Middle frontal gyrus (tissue), 1 donor: ENCODE measurements around the gene NKIRAS2.
A peak's percentile ranks its signal among the peaks of the same experiment; 100 is the strongest.

Experiments used
- DNase-seq: peaks from one replicate; pipeline ENCODE4 v3.0.0-alpha.2; 2015; ENCODE audit warnings: low spot score; ENCODE audit errors: extremely low spot score

NKIRAS2 gene

DNA sequence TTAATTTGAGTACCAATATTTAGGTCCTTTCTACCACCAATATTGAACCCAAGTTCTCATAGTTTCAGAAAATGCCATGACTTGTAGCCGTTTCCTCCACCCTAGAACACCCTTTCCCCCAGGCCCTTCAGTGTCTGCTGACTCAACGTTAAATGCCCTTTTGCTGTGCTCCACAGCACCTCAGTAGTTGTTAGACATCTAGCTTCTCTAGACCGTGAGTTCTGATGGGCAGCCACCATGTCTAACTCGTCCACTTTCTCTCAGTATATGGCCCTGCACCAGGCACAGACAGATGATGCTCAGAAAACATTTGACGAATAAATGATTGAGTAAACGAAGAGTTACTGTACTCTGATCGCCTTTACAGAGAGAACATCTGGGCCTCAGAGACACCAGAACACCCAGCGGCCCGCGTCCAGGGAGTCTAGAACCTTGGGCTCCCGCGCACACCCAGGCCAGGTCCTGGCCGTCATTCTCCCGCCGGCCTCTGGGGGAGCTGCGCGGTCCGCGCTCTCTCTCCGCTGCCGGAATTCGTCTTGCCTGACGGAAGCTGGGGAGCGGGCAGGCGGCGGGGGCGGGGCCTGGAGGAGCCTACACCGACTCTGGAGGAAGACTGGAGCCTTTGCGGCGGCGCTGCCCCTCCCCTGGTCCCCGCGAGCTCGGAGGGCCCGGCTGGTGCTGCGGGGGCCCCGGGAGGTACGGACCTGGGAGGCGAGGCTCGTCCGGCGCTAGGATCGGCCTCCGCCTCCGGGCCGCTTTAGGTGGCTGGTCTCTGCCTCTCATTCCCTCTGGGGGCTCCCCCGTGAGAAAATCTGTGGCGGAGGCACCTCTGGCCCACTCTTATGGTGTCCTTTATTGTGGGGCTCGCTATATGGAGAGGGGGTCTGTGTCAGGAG, at the start of gene NKIRAS2:
TSS of gene NKIRAS2 (plus strand) at position 582 of the 896 bp plus-strand sequence. CDS start 1,488 bp downstream, outside the sequence.
- DNase-seq = peak; percentile 80

DNA sequence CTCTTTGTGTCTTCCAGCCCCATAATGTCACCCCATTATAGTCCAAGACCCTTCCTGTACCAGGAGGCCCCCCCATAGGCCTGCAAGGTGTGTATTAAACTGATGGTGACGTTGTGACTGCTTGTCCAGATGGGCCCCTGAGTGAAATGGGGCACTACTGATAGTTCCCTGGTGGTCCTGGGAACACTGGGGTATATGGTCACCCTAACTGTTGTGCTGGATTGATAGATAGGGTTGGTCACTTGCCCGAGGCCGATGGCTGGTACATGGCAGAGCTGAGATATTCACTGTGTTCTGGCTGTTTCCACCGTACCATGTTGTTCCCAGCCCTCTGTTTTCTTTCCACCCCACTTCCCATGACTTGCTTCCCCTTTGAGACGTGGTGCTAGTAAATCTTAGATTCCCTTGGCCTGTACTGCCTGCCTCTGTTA, 49.0 kb upstream of the NKIRAS2 start:
- no peak for DNase-seq

DNA sequence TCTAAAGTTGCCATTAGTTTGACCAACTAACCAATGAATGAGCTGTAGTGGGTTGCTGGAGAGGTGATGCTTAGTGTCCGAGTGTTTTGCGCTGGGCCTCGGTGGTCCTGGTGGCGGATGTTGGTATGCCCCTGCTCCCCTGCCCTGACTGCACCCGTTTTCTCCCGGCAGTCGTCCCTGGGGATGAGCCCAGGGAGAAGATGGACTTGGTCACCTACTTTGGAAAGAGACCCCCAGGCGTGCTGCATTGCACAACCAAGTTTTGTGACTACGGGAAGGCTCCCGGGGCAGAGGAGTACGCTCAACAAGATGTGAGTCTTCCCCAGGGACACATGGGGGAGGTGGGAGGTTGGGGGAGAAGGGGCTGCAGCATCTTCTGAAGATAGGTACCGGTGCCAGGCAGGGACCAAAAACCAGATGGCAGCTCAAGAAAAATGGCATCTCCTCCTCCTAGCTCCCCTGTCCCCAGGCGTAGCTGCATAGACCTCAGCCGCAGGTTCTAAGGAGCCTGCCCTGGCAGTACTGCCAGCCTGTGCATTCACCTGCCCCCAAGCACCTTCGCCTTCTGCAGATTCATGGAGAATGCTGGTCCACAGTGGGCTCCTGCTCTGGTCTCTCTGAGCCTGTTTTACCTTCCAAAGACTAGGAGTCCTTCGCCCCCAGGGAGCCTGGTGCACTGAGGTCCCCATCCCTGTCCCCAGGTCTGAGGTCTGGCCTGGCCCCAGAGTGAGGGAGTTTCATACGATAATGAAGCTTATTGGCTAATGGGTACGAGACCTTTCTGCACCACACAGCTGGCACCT, 48.0 kb upstream of the NKIRAS2 start:
- DNase-seq = no peak

DNA sequence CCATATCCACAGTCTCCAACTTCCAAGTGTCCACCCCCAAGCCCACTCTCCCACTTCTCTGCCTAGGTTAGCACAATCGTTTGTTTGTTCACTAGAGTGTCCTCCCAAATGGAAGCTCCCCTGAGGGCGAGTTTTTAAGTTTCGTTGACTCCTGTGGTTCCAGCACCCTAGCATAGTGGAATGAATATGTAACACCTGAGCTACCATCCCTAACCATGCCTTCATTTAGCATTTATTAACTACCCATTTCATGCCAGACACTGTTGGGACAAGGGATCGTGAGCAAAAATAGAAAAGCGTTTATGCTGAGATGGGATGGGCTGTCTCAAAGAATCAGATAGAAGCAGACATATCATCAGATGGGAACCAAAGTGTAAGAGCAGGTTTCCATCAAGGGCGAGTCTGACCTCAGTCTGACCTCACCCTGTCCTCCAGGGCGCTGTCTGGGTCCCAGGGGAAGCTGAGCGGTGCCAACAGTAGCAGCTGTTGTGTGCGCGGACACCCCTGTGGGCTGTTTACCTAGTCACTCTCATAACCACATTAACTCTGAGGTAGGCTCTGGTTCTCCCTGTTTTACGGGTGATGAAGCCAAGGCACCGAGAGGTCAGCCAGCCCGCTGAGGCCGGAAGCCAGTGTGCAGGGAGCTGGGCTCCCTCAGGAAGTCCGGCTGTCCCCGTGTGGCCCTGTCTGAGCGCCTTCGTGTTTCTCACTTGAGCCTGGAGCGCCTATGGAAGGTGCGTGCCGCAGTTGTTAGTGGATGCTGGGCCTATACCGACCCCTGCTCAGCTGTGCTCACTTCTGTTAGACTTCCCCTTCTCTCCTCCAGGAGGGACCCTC, 47.1 kb upstream of the NKIRAS2 start:
- no peak for DNase-seq

DNA sequence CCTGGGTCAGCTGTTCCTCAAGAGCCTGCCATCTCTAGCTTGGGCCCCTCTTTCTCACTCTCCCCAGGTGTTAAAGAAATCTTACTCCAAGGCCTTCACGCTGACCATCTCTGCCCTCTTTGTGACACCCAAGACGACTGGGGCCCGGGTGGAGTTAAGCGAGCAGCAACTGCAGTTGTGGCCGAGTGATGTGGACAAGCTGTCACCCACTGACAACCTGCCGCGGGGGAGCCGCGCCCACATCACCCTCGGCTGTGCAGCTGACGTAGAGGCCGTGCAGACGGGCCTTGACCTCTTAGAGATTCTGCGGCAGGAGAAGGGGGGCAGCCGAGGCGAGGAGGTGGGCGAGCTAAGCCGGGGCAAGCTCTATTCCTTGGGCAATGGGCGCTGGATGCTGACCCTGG, 46.5 kb upstream of the NKIRAS2 start:
- DNase-seq = no peak

DNA sequence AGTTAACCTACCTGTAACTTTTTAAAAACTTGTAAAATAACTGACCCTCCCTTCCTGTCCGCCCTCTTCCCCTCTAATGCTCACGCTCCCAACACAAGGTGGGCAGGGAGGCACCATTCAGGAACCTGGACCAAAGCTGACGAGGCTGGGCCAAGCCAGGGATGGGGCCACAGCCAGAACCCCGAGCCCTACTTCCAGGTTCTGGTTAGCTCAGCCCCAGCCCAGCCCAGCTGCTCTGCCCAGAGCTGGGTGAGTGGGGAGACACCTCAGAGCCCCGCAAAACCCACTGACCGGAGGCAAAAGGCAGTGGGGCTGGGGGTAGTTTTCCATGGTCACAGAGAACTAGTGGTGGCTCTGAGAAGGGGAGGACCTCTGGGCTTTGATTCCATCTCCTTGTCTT, 45.9 kb upstream of the NKIRAS2 start:
- DNase-seq = no peak

DNA sequence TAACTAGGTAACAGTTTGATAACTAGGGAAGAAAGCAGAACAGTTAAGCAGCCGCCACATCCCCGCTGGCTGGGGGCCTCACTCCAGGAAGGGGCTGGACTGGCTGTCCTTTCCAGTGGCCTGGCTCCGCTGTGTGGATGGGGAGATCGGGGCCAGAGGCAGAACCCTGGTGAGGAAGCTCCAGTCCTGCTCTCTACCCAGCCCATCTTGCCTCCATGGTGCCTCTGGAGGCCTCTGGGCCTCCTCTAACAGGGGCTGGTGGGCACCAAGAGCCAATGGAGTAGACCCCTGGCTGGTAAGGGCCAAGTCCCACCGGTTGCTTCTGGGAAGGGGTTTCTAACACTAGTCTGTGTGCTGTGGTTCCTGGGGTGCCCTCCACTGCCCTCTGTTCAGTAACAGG, 45.2 kb upstream of the NKIRAS2 start:
- no peak for DNase-seq

DNA sequence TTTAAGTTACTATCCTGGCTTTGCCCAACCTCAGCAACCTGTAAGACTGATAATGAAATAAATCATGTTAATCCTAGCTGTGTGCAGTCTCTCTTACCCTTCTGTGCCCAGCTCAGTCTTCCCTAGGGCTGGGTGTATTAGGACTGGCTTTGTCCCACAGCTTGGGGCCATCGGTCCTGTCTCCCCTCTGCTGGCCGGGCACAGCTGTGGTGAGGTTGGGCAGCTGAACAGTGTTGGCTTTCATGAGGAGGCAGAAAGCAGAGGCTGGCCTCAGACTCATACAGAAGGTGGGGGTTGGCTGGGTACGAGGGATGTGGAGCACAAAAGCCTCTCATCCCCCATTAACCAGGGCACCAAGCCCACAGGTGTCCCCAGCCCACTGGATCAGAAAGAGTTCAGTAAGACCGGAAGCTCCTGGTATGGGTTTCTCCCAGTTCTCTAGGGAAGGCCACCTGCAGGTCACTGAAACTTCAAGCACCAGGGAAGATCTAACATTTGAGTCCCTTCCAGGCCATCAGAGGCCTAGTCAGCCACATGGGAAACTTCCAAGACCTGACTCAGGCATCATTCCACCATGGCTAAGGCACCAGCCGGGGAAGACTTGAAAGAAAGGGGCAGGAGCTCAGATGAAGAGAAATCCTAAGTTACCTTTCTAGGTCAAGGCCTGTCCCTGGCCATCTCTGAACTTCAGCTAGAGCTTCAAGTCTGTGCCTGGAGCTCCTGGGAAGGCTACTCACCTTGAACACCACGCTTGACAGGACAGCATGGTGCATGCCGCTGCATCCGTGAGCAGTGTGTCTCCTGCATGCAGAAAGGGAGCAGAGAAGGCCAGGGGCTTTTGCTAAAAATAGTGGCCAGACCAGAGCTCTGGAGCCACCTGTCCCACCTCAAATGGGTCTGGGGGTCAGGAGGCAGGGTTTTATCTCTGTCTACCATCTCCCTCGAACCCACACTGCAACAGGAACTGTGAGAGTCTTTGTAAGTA, 44.5 kb upstream of the NKIRAS2 start:
- DNase-seq = no peak

DNA sequence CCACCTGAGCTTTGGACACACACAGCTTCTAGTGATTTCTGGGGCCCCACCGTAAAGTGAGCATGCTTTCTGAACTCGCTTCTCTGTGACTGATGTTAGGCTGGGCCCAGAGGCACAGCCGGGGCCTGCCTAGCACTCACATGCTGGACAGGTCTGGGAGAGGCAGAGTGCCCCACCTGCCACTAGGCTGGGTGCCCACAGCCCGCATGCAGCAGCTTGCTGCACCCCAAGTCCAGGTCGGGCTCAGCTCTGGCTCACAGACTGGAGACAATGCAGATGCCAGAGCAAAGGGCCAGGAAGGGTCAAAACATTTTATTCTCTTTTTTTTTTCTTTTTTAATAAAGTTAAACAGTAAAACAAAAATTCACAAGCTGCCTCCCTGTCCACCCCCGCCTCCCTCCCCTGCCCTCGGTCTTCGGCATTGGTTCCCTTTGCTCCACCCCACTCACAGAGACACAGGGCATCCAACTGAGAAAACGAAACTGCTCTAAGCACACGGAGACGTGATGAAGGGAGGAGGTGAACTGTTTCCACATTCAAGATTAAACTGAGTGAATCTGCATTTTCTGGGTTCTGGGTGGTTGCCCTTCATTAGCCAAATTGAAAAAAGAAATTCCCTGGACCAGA, 43.6 kb upstream of the NKIRAS2 start:
- no peak for DNase-seq

DNA sequence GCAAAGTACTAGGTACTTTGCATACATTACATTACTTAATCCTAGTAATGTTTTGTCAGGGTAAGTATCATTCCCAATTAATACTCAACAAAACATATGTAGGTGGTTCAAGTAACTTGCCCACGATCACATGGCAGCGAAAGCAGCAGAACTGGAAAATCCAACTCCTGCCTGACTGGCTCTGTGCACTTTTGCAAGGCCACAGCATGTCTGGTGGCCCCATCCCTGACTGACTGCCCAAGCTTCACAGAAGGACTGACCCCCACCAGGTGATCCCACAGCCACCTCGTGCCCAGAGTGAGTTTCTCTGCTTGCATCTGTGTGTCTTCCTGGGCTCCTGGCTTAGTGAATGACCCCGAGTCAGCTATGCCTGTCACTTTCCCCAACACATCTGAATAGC, 41.9 kb upstream of the NKIRAS2 start:
- DNase-seq = no peak

DNA sequence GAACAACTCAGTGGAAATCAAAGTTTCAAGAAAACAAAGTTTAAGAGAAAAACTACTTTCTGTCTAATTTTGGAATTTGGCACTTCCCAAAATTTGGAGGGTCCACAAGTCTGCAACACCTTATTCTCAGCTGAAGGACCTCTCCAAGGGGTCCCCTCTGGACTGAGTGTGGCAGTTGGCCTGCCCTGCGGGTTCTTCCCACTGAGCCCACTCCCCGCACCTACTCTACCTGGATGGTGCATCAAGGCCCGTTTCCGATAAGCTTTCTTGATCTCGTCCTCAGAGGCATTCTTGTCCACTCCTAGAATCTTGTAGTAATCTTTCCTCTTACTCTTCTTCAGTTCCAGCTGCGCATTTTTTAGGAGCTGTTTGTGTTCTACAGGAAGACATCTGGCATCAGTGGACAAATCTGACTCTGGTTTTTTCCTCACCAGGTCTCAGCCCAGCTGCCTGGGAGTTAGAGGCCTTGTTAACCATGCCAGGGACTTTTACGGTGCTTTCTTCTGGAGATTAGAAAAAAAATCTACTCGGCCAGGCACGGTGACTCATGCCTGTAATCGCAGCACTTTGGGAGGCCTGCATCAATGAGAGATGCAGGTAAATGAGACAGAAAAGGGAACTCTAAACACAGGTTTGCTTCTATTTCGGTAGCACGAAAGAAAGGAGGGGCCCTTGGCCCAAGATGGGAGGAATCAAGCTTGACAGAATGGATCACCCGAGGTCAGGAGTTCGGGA, 37.7 kb upstream of the NKIRAS2 start:
- no peak for DNase-seq

DNA sequence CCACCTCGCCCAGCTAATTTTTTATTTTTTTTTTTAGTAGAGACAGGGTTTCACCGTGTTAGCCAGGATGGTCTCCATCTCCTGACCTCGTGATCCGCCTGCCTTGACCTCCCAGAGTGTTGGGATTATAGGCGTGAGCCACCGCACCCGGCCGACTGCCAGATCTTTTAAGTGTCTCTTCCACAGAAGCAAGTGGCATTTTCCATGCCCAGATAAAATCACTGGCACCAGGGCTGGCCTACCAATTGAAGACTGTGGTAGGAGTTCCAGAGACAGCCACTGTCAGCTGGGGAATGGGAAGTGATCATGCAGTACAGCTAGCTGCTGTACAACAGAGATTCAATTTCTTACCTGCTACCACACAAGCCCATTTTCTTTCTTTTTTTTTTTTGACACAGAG, 35.4 kb upstream of the NKIRAS2 start:
- no peak for DNase-seq

DNA sequence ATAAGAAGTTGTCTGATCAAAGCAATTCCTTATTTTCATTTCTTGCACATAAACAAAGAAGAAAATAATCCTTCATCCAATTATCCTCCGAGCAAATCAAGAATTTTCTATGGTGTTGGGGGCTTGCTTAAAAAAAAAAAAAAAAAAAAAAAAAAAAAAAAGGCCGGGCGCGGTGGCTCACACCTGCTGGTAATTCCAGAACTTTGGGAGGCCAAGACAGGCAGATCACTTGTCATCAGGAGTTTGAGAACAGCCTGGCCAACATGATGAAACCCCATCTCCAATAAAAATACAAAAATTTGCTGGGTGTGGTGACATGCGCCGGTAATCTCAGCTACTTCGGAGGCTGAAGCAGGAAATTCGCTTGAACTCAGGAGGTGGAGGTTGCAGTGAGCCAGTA, 34.0 kb upstream of the NKIRAS2 start:
- no peak for DNase-seq

DNA sequence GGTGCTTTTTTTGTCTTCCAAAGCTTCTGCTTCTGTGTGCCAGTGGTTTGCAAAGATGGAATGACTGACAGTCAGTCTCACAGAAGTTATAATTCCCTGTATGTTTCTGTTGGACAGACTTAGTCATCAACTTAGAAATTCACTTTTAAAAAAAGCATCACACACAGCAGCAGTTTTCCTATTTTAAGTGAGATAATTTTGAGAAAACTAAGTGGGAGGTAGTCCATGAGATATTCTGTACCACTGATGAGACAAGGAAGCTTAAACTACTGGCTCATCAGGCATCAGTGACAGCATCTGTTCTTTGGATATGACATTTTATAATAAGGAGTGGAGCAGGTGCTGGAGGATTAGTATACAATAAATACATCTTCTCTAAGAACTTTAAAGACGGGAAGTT, 33.3 kb upstream of the NKIRAS2 start:
- DNase-seq = no peak

DNA sequence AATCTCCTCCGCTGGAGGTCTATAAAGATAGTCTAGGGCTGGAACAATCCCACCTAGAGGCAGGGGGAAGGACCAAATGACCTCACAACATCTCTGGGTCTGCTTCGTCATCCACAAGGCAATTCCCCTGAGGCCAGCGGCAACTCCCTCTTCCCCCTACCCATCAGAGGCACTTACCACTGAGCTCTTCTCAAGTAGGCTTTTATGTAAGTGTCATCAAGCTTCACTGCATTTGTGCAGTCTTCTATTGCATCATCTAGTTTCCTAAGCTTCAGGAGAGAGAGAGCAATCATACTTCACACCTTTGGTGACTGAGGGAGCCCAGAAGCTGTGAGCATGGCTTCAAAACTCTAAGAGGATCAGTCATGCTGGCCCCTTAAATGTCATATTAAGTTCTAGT, 32.2 kb upstream of the NKIRAS2 start:
- DNase-seq = no peak

DNA sequence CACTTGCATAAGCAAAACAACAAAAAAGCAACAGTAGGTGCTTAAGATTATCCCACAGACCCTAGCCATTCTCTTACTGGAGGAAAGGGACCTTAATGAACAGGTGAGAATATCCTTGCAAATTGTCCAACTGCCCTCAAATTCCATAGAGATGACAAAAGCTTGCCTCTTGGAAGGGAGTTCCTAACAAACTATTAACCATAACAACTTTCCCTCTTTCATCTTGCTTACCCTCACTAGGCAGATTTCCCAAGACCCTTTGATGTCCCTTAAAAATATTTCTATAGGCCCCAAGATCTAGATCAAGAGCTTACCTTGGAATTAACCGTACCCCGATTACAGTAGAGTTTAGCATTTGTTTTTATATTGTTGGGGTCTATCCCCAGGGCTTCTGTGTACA, 31.5 kb upstream of the NKIRAS2 start:
- DNase-seq = no peak

DNA sequence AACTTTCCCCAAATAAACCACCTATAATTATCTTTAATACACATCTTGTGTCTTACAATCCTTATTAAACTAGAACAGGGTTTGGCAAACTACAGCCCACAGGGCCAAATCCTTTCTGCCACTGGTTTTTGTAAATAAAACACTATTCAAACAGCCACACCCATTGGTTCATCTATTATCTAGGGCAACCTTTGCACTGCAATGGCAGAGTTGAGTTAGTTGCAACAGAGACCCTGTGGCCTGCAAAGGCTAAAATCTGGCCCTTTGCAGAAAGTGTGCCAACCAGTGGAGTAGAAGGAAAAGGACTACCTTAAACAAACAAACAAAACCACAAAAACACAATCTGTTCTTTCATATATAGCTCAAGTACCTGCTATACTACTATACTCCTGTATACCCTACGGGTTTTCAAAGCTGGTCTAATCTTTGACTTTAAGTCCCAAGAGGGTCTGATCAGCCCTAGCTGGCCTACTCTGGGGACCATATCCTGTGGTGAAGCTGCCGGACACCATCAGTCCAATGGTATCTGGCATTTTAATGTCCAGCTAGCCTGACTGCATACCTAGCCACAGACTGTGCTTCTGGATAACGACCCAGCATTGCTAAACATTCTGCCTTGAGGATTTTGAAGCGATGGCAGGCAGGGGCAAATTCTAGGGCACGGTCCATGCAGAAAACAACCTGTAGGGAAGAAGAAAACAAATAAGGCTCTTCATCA, 30.0 kb upstream of the NKIRAS2 start:
- no peak for DNase-seq

DNA sequence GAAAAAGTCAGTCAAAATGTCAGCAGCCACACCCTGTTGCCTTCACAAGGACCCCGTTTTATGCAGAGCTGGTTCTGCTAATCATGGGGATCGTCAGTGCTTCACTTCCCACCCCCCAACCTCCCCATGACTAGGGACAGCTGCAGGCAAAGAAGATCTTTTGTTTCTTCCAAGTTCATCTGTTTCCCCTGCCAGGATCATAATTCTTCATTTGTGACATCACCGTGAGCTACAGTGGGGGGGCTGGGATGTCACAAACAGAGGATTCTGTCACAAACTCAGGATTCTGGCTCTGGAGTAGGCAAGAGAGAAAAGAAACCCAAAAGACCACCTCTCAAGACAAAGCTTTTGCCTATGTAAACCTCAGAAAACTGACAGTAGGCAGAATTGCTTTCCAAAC, 27.3 kb upstream of the NKIRAS2 start:
- peak; percentile 31 for DNase-seq

DNA sequence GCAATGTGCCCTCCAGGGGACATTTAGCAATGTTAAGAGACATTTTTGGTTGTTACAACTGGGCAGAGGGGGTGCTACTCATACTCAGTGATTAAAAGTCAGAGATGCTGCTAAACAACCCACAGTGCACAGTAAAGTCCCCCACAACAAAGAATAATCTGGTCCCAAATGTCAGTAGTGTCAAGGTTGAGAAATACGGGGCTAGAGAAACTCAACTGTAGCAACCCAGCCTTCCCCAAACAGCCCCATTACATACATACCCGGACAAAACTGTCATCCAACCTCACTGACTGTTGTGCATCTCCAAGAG, 23.1 kb upstream of the NKIRAS2 start:
- DNase-seq = no peak
